Measurements from ENCODE around the gene CNTFR.
A peak's percentile ranks its signal among the peaks of the same experiment; 100 is the strongest.
"Not testable (repeated sequence)": the region's sequence is repeated elsewhere in the genome, so short reads cannot be mapped to it uniquely, and the experiment has no call there.

CNTFR gene, protein sequence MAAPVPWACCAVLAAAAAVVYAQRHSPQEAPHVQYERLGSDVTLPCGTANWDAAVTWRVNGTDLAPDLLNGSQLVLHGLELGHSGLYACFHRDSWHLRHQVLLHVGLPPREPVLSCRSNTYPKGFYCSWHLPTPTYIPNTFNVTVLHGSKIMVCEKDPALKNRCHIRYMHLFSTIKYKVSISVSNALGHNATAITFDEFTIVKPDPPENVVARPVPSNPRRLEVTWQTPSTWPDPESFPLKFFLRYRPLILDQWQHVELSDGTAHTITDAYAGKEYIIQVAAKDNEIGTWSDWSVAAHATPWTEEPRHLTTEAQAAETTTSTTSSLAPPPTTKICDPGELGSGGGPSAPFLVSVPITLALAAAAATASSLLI

DNA sequence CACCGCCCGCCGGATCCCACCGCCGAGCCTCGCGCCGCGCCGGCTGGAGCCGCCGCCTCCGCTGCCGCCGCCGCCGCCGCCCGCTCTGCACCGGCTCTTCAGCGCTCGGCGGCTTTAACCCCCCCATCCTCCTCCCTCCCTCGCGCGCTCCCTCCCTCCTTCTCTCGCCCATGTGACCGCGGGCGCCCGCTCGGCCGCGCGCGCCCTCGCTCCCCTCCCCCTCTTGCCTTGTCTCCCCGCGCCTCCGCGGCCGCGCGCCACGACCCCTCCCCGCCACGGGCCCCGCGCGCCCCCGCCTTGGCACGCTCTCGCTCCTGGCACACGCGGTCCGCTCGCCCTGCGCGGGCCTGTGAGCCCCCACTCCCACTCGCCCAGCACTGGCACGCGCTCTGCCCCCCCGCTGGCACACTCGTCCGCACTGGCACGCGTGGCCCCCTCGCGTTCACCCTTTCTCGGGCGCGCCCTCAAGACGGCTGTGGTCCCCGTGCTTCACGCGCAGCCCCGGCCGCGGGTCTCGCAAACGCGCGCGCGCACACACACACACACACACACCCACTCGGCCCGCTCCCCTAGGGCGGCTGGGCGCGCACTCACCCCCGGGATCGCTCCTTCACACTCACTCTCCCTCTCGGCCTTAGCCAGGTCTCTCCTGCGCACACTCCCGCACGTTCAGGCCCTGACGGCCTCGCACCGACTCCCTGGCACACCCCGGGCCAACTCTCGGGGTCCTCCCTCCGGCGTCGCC lies at the start of gene CNTFR:
Gene CNTFR (minus strand): TSS at position 89 of the 745 bp plus-strand sequence. CDS start 20,743 bp downstream, outside the sequence.
- DNase-seq = no peak

DNA sequence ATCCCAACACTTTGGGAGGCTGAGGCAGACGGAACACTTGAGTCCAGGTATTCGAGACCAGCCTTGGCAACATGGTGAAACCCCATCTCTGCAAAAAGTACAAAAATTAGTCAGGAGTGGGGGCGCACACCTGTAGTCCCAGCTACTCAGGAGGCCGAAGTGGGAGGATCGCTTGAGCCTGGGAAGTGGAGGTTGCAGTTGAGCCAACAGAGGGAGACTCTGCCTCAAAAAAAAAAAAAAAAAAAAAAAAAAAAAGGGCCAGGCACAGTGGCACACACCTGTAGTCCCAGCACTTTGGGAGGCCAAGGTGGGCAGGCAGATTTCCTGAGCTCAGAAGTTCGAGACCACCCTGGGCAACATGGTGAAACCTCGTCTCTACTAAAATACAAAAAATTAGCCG lies 49.8 kb upstream of the CNTFR start:
- DNase-seq = not testable (repeated sequence)

GRCh38 chr9:34638138-34638445 lies 48.6 kb upstream of the CNTFR start:
- DNase-seq = no peak

DNA sequence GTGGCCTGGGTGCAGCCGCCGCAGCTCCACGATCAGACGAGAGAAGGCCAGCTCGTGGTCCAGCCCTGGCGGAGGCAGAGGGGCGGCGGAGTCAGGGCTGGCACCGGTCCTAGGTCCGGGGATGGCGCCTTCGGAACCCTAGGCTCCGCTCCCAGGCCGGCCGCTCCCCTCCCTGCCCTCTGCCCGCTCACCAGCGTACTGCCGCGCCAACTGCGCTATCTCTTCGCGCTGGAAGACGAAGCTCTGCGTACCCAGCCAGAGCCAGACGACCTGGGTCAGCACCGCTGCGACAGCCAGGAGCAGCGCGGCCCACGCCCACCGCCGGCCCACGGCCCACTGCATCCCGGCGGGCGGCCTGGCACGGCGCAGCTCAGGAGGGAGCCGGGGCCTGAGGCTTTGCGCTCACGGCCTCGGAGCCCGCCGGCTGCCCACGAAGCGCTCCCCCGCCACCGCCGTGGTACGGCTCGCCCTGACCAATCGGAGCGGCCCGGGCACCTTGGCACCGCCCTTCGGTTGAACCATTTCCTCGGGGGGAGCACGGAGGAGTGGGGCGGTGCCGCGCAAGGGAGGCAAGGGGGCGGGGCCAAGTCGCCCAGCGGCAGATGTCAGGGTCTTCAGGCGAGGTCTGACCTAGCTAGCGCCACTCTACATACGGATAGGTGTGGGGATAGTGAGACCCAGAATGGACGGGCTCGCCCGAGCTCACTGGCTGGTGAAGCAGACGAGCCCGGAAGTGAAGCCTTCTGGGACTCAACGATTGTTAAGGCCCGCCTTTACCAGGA lies 48.0 kb upstream of the CNTFR start, which contains the start of gene SIGMAR1:
Gene SIGMAR1 (minus strand): TSS at position 432 of the 782 bp plus-strand sequence. CDS start 90 bp downstream, at position 342.
- DNase-seq = peak; percentile 83

- no peak for DNase-seq
Measured at GRCh38 chr9:34636791-34637355, 47.3 kb upstream of the CNTFR start.

- DNase-seq = no peak
Measured at GRCh38 chr9:34635556-34635955, 46.0 kb upstream of the CNTFR start.

GRCh38 chr9:34634551-34635248 lies 45.2 kb upstream of the CNTFR start:
- DNase-seq = no peak

DNA sequence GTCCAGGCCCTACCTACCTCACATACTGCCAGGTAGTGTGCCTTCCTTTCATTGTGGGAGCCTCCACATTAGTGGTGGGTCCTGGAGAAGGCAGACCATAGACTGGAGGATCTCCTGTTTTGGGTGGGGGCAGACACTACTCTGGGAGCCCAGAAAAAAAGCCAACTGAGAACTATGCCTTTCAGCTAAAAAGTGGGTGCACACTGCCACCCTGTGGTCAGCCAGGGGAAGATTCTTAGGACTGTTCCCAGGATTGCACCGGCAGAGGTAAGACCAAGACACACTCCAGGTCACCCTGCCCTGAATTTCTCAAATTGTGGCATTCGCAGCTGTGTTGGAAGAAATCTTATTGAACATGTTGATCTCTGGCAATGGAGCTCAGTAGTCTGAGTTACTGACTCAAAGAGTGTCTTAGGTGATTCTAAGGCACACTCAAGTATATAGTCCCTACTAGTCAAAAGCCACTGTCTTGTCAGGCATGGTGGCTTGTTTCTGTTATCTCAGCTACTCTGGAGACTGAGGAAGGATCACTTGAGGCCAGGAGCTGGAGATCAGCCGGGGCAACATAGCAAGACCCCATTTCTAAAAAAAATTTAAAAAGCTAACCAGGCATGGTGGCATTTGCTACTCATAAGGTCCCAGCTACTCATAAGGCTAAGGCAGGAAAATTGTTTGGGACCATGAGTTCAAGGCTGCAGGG lies 44.5 kb upstream of the CNTFR start:
- DNase-seq = peak; percentile 35

DNA sequence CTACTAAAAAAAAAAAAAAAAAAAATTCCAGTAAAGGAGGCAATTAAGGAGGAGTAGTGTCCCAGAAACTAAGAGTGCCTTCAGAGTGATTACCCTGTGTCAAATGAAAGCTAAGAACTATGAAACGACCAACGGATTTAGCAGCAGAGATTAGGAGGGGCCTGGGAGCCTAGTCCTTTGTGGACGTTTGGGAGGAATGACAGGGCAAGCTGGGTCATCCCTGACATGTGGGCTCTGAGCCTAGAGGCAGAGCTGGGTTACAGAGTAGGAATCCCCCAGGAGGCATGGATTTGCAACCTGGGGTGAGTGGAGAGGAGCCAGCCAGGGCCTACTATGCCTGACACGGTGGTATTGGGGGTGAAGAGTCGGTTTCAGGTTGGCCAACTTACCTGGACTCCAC lies 43.6 kb upstream of the CNTFR start:
- DNase-seq = no peak

GRCh38 chr9:34630402-34631154 lies 41.1 kb upstream of the CNTFR start:
- no peak for DNase-seq

DNA sequence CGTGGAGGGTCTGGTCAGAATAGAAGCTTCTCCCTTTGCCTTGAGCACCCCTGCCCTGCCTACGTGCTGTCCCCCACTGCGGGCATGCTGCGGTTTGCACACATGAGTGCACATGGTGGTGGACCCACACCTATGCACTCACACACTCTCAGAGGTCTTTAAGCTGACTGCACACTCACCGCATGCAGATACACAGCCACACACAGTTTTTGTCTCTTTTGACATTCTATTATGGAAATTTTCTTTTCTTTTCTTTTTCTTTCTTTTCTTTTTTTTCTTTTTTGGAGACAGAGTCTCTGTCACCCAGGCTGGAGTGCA lies 39.9 kb upstream of the CNTFR start:
- DNase-seq = no peak

DNA sequence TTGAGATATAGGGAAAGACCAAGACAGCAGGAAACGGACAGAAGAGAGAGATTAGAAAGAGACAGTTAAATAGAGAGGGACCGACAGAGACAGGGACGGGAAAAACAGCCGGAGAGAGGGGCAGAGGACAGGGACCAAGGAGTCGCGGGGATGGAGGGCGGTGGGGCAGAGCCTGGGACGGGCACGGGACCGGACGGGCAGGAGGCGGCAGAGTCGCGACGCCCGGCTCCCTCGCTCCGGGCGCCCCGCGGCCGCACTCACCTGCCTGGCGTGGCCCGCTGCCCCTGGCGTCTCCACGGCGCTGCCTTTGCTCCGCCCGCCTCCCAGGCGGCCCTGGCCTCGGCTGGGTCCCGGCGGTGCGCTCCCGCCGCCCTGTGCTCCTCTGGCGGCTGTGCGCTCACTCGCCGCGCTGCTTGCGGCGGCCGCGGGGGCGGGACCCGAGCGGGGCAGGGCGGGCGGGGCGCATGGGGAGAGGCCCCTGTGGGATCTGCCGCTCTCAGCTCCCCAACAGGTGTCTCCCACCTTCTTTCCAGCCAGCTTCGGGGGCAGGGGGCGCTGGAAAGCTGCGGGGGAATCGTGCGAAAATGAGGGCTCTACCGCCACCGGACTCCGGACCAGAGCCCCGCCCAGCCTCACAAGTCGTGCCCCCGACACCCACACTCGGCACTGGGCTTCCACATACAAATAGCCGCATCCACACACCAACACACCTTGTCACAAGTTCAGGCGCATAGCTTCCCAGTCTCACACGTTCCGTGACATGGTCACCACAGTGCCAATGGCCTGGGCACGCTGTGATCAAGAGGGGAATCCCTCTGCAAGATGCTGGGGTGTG lies 39.3 kb upstream of the CNTFR start, which contains the start of gene ARID3C:
Gene ARID3C (minus strand): TSS at position 411 of the 835 bp plus-strand sequence. CDS start 1,052 bp downstream, outside the sequence.
- no peak for DNase-seq

GRCh38 chr9:34627716-34628655 lies 38.5 kb upstream of the CNTFR start:
- DNase-seq = no peak

DNA sequence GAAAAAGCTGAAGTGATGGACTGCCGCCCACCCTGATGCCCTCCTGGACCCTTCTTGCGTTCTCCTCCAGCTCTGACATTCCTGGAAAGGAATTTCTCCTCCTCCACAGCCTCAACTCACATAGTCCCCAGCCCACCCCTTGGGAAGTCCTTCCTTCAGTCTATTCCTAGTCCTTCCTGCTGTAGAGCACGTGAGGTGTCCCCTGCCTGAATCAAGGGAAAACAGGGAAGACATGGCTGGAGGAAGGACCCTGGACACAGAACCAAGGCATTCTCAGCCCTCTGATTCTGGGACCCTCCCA lies 35.6 kb upstream of the CNTFR start:
- no peak for DNase-seq

DNA sequence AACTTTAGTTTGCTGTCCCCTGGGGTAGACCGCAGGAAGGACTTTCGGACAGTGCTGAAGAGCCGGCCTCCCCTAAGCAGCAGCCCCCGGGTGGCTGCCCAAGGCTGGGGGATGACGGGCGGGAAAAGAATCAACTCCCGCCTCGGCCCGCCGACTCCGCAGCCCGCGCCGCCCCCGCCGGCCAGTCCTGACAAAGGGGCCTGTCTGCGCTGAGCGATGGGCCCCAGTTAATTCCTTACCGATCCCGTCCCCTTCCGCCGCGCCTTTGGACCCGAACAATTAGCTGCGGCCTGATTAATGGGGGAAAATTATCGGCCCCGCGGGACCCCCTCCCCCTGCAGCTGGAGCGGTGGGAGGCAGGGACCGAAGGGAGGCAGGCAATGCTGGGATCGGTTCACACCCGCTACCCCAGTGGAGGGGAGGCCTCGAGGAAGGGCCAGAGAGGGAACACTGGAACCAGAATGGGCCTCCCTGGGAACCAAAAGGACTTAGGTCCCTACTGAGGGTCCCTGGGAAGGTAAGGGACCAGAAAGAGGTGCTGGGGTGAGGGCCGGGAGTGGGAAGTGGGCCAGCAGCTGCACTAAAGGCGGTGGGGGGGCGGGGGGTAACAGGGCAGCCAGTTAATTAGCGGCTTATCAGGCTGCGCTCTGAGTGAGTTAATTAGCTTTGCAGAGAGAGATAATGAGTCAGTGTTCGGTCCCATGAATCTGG lies 35.1 kb upstream of the CNTFR start:
- DNase-seq = no peak

- no peak for DNase-seq
Measured at GRCh38 chr9:34623374-34624235, 34.1 kb upstream of the CNTFR start.
